Measurements from ENCODE around the gene TM2D3.
"Not testable (repeated sequence)": the region's sequence is repeated elsewhere in the genome, so short reads cannot be mapped to it uniquely, and the experiment has no call there.

The TM2D3 gene

DNA sequence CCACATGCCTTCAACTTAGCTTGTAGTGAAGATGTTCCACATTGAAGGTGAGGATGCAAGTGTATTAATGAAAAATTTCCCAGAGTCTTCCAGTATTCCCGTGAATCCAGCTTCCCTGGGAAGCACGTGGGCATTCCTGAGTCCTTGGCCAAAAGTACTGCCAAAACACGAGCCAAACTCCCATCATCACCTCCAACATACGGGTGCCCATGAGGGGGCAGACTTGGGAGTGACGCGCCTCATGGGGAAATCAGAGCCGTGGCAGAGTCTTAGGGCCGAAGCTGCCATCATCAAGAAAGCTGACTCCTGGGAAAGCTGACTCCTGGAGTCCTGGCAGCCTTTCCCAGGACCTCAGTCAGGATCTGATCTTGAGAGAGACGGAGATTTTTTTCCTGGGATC lies 20.1 kb upstream of the TM2D3 start:
- no peak overlapping the region for H3K4me3 ChIP-seq (ENCODE audit: low read length)
- TF ChIP-seq ZNF274 (IDR thresholded peaks at IDR 0.05; ENCODE audit: low read depth, low read length) = no peak

DNA sequence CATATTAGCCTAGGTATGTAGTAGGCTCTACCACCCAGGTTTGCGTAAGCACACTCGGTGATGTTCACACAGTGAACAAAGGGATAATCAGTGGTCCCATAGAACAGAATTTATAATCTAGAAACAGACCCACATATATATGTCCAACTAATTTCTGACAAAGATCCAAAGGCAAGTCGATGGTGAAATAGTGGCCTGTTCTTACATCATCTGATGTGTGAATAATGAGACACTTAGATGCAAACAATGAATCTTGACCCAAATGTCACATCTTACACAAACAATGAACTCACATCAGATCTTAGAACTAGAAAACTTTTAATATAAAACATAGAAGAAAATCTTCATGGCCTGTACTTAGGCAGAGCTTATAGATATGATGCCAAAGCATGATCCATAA lies 17.6 kb upstream of the TM2D3 start:
- H3K4me3 ChIP-seq (ENCODE audit: low read length) = no peak overlapping the region
- no peak for TF ChIP-seq ZNF274 (IDR thresholded peaks at IDR 0.05; ENCODE audit: low read depth, low read length)

DNA sequence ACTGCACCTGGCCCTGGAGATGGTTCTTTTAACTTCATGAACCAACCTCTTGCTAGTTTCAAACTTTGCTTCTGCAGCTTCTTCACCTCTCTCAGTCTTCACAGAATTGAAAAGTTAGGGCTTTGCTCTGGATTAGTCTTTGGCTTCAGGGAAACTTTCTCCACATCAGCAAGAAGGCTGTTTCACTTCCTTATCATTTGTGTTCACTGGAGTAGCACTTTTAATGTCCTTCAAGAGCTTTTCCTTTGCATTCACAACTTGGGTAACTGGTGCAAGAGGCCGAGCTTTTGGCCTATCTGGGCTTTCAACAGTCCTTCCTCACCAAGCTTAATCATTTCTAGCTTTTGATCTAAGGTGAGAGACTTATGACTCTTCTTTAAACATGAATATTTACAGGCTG lies 15.7 kb upstream of the TM2D3 start:
- no peak for TF ChIP-seq ZNF274 (IDR thresholded peaks at IDR 0.05; ENCODE audit: low read depth, low read length)
- no peak overlapping the region for H3K4me3 ChIP-seq (ENCODE audit: low read length)

DNA sequence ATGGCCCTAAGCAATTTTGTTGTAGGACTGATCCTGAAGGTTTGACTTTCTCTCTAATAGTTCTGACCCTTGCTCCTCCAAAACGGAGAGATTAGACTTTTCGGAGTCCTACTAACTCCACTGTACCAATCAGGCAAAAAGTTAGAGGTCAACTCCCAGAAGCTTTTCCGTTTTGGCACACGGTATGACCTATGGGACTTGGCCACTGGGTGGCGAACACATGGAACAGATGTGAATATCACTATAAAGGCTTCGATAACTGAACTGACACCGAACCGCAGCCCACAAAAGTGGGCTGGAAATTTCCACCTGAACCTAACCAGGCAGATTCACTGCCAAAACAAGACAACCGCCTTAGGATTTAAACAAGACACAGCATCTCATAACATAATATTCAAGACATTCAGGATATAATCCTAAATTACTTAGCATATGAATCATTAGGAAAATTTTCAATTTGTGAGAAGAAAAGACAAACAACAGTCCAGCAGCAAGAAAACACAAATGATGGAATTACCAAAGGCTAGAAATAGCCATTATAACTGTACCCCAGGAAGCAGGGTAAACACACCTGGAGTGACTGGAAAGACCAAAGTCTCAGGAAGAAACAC lies 12.2 kb upstream of the TM2D3 start:
- no peak overlapping the region for H3K4me3 ChIP-seq (ENCODE audit: low read length)
- no peak for TF ChIP-seq ZNF274 (IDR thresholded peaks at IDR 0.05; ENCODE audit: low read depth, low read length)

GRCh38 chr15:101662203-101662602 lies 10.0 kb upstream of the TM2D3 start:
- TF ChIP-seq ZNF274 (IDR thresholded peaks at IDR 0.05; ENCODE audit: low read depth, low read length) = no peak
- H3K4me3 ChIP-seq (ENCODE audit: low read length) = no peak overlapping the region

- no peak overlapping the region for H3K4me3 ChIP-seq (ENCODE audit: low read length)
- TF ChIP-seq ZNF274 (IDR thresholded peaks at IDR 0.05; ENCODE audit: low read depth, low read length) = no peak
Observed at GRCh38 chr15:101660005-101660404, 7.8 kb upstream of the TM2D3 start.

DNA sequence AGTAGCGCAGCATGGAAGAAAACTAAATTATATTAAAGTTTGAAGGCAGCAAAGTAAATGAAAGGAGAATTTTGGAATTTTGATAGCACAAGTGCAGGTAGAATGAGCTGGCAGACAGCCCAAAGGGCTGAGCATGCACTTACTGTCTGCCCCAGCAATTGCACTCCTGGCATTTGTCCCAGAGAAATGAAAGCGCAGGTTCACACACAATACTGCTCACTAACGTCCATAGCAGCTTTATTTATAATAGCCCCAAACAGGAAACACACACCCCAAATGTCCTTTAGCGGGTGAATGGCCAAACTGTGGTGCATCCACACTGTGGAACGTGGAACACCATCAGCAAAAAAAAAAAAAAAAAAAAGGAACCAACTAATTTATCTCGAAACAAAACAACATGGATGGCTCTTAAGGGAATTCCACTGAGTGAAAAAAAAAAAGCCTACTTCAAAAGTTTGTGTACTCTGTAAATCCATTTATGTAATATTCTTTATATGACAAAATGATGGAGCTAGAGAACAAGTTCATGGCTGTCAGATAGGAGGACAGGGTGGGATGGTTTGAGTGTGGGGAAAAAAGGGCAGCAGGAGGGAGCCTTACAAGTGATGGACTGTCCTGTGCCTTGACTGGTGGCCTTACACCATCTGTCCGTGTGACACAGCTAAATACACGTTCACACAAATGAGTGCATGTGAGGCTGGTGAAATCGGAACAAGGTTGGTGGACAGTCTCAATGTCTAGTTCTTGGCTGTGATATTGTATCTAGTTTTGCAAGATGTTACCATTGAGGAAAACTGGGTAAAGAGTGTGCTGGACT lies 6.0 kb upstream of the TM2D3 start:
- TF ChIP-seq ZNF274 (IDR thresholded peaks at IDR 0.05; ENCODE audit: low read depth, low read length) = no peak
- H3K4me3 ChIP-seq (ENCODE audit: low read length) = no peak overlapping the region

- no peak for TF ChIP-seq ZNF274 (IDR thresholded peaks at IDR 0.05; ENCODE audit: low read depth, low read length)
- no peak overlapping the region for H3K4me3 ChIP-seq (ENCODE audit: low read length)
Observed at GRCh38 chr15:101657171-101657570, 5.0 kb upstream of the TM2D3 start.

- H3K4me3 ChIP-seq (ENCODE audit: low read length) = not testable (repeated sequence)
Observed at GRCh38 chr15:101654624-101655337, 2.6 kb upstream of the TM2D3 start.

DNA sequence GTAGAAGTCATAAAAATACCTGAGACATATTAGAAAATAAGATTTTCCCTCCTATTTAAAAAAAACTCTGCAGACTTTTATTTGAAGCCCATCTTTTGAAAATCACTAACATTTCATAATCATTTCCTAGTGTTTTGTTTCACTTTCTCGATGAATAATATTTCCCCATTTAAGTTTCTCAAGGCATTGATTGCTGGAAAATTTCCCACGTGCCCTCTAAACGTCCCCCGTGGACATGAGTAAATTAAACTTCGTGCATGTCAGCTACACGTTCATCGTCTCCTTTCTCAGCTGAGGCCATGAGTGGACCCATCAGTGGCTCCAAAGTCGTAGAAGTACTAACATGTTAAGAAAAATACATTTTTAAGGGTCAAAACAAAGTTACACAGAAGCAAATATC lies 2.0 kb upstream of the TM2D3 start:
- no peak overlapping the region for H3K4me3 ChIP-seq (ENCODE audit: low read length)
- TF ChIP-seq ZNF274 (IDR thresholded peaks at IDR 0.05; ENCODE audit: low read depth, low read length) = no peak

DNA sequence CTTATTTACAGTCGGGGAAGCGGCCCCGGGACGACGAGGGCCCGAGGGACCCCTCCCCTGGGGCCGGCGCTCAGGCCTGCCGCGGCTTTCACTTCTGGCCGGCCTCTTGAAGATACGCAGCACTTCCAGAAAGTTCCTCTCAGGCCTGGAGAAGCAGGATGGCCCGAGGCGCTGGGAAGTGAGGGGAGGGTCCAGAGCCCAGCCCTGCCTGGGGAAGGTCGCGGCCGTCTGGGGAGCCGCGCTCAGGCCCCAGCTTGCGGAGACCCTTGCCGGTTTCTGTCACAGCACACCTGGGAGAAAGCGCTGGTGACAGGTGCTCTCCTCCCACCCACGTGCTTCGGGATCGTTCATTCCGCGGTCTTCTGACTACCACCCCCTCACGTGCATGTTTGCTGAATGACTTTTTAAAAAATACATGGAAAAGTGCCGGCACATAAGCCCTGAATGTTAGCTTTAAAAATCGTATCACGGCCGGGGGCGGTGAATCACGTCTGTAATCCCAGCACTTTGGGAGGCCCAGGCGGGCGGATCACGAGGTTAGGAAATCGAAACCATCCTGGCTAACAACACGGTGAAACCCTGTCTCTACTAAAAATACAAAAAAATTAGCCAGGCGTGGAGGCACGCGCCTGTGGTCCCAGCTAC lies 727 bp upstream of the TM2D3 start:
- no peak for TF ChIP-seq ZNF274 (IDR thresholded peaks at IDR 0.05; ENCODE audit: low read depth, low read length)
- peak overlapping the region; percentile 98 for H3K4me3 ChIP-seq (ENCODE audit: low read length)

DNA sequence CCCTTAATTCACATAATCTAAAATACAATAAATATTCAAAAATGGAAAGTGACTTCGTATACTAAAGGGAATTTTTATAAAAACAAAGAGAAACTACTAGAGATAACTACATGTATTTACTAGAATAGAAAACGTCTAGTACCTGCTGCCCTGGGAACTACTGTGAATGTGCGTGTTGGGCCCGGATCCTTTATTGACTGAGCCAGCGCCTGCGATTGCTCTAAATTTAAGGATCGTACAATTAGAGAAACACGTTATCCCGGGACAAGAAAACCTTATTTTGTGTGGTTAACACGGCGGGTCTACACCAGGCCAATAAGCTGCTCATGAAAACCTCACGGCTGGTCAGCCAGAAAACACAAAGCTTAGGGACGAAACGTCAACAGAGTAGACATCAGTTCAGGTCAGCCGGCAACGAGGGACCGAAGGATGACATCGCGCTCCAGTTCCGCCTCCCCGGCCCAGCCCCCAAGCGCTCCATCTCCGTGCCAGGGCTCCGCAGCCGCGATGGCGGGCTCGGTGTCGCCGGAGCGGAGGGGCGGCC lies 555 bp downstream of the TM2D3 start:
- peak overlapping the region; percentile 98 for H3K4me3 ChIP-seq (ENCODE audit: low read length)
- TF ChIP-seq ZNF274 (IDR thresholded peaks at IDR 0.05; ENCODE audit: low read depth, low read length) = no peak

DNA sequence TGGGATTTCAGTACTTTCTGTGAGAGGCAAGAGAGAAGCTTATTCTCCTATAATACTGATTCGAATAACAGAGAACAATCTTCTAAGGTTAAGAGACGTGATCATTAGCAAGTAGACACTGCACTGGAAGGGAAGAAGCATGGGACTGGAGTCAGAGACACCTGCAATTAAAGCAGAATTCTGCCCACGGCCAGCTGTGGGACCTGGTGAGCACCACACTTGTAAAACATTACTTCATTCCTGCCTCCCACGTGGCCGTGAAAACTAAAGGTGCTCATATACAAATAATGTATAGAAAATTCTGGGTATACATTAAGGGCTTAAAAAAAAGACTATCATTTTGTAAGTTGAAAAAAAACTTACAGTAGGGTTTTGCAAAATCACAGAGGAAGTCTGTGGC lies 2.0 kb downstream of the TM2D3 start:
- H3K4me3 ChIP-seq (ENCODE audit: low read length) = peak overlapping the region; percentile 27; the same call in 1 of the 2 replicates
- TF ChIP-seq ZNF274 (IDR thresholded peaks at IDR 0.05; ENCODE audit: low read depth, low read length) = no peak

- TF ChIP-seq ZNF274 (IDR thresholded peaks at IDR 0.05; ENCODE audit: low read depth, low read length) = no peak
- H3K4me3 ChIP-seq (ENCODE audit: low read length) = no peak overlapping the region
Observed at GRCh38 chr15:101648356-101648755, 3.8 kb downstream of the TM2D3 start.

All from GM08714 (cell line).